HepG2 (cell line): ENCODE measurements around the gene MPLKIP. TPM values are rescaled to one million over a fixed set of nuclear protein-coding genes. Genes with fewer than 3 reads are reported as not detected.
"Not testable (repeated sequence)": the region's sequence is repeated elsewhere in the genome, so short reads cannot be mapped to it uniquely, and the experiment has no call there.

Experiments
- ATAC-seq: fragments of 200-7000 bp; cut with Tn5 transposase; 3 replicates; pipeline ENCODE4 v1.9.1; 2020; ENCODE audit warnings: mild to moderate bottlenecking, moderate library complexity
- BruUV-seq: library from RNA; stranded (reverse); fragments of 400-500 nt; replicated peaks from 2 replicates; lab custom pipeline; 2021; lab: Mats Ljungman, UMichigan
- CTCF ChIA-PET: fragments of 300-600 bp; formaldehyde crosslinking; extraction: SDS; loops from one replicate; lab custom pipeline; 2021; ENCODE audit warnings: low total read pairs, inconsistent platforms, low intra/inter-chr PET ratio; lab: Yijun Ruan, JAX
- POLR2A ChIA-PET: fragments of 350-600 bp; sonication (Branson Sonifier 250); formaldehyde crosslinking; loops from one replicate; lab custom pipeline; 2020; ENCODE audit warnings: antibody characterized with exemption, inconsistent platforms; lab: Yijun Ruan, JAX
- DNase-seq: peaks from one replicate; pipeline ENCODE4 v3.0.0-alpha.2; 2015; ENCODE audit warnings: low spot score
- FAIRE-seq: peaks from 3 replicates; lab custom pipeline; 2011; peaks lifted over from hg19 to GRCh38; lab: Jason Lieb, UNC
- H2AFZ ChIP-seq: one replicate; pipeline ENCODE4 v1.6.1; 2011; ENCODE audit warnings: low read length, inconsistent platforms
- H3K27ac ChIP-seq: fragments of 300-600 bp; 3 replicates; pipeline ENCODE4 v1.8.0; 2011; ENCODE audit warnings: mixed run types, mild to moderate bottlenecking, mixed read lengths, low read length, inconsistent platforms; ENCODE audit not compliant: insufficient read depth; ENCODE audit errors: extremely low read length
- H3K27me3 ChIP-seq, 2 experiments: fragments of 200-600 bp in 1 of 2; 2 replicates in 1 of 2; 3 replicates in 1 of 2; pipeline versions ENCODE4 v1.6.0 to v1.8.0; 2011; ENCODE audit warnings: low read length in 2 of 2, mild to moderate bottlenecking in 2 of 2, moderate library complexity in 2 of 2, inconsistent platforms in 1 of 2; ENCODE audit not compliant: insufficient read depth in 2 of 2, control insufficient read depth in 1 of 2
- H3K36me3 ChIP-seq, 2 experiments: fragments of 200-600 bp in 1 of 2; replicated peaks in 1 of 2; 2 replicates in 1 of 2; 3 replicates in 1 of 2; pipeline versions ENCODE4 v1.5.1 to v1.8.0; 2011; ENCODE audit warnings: low read length in 2 of 2, inconsistent platforms in 1 of 2; ENCODE audit not compliant: insufficient read depth in 2 of 2, control insufficient read depth in 1 of 2
- H3K4me1 ChIP-seq: 2 replicates; pipeline ENCODE4 v1.5.1; 2012; ENCODE audit warnings: low read length, inconsistent platforms; ENCODE audit not compliant: insufficient read depth
- H3K4me2 ChIP-seq: 2 replicates; pipeline ENCODE4 v1.6.0; 2011; ENCODE audit warnings: low read depth, low read length, inconsistent platforms
- H3K4me3 ChIP-seq, 3 experiments: fragments of 200-600 bp in 1 of 3; sonication (generic), shearing (Covaris generic) in 1 of 3; replicated peaks in 1 of 3; 2 replicates each; pipeline ENCODE4 v1.5.1; 2011 to 2016; ENCODE audit warnings: low read length in 3 of 3, inconsistent platforms in 2 of 3, low read depth in 2 of 3, mild to moderate bottlenecking in 2 of 3, control low read depth in 1 of 3, mixed read lengths in 1 of 3; ENCODE audit not compliant: insufficient read depth in 1 of 3
- H3K79me2 ChIP-seq: one replicate; pipeline ENCODE4 v1.6.1; 2011; ENCODE audit warnings: low read length, inconsistent platforms; ENCODE audit not compliant: insufficient read depth
- H3K9ac ChIP-seq: 2 replicates; pipeline ENCODE4 v1.6.0; 2011; ENCODE audit warnings: mild to moderate bottlenecking, low read depth, low read length, inconsistent platforms; ENCODE audit not compliant: insufficient read depth
- H3K9me3 ChIP-seq: 2 replicates; pipeline ENCODE4 v1.5.1; 2012; ENCODE audit warnings: mild to moderate bottlenecking, low read length
- H4K20me1 ChIP-seq: 2 replicates; pipeline ENCODE4 v1.6.0; 2011; ENCODE audit warnings: inconsistent platforms, mild to moderate bottlenecking, low read length, moderate library complexity; ENCODE audit not compliant: insufficient read depth
- AGO2 ChIP-seq: fragments of 200-400 bp; formaldehyde crosslinking; optimal IDR thresholded peaks from 2 replicates; pipeline ENCODE3; 2017; ENCODE audit warnings: mild to moderate bottlenecking, low read depth, low read length, moderate library complexity
- FLYWCH1 ChIP-seq: sonication (generic); formaldehyde crosslinking; IDR thresholded peaks from 2 replicates; pipeline ENCODE4 v1.8.1; 2023; ENCODE audit warnings: mild to moderate bottlenecking, missing genetic modification reagents
- KDM1A ChIP-seq: IDR thresholded peaks from 2 replicates; pipeline ENCODE4 v1.6.1; 2016; ENCODE audit warnings: missing compliant biosample characterization
- NCOA5 ChIP-seq: sonication (generic); formaldehyde crosslinking; IDR thresholded peaks from 2 replicates; pipeline ENCODE4 v1.4.0; 2020; ENCODE audit warnings: missing genetic modification reagents
- TBP ChIP-seq: sonication (generic); formaldehyde crosslinking; IDR thresholded peaks from 2 replicates; pipeline ENCODE4 v1.5.0; 2020; ENCODE audit warnings: missing genetic modification reagents
- TMF1 ChIP-seq: sonication (generic); formaldehyde crosslinking; IDR thresholded peaks from 2 replicates; pipeline ENCODE4 v1.8.1; 2022; ENCODE audit warnings: low read depth, missing genetic modification reagents
- ZNF225 ChIP-seq: sonication (generic); formaldehyde crosslinking; IDR thresholded peaks from 2 replicates; pipeline ENCODE4 v1.4.0; 2020; ENCODE audit warnings: mild to moderate bottlenecking, missing genetic modification reagents
- ZNF546 ChIP-seq: sonication (generic); formaldehyde crosslinking; conservative IDR thresholded peaks from 2 replicates; pipeline ENCODE4 v1.8.1; 2023; ENCODE audit warnings: mild to moderate bottlenecking, missing genetic modification reagents
- WGBS: methylation state at CpG from one replicate; pipeline ENCODE4 v1.1.6; 2017; ENCODE audit warnings: low lambda C conversion rate; 5-methylcytosine and 5-hydroxymethylcytosine counted together
- in situ Hi-C: cut with HindIII; loops from 2 replicates; pipeline ENCODE4 v1.10.0; 2017; ENCODE audit warnings: low pct_unique_long_range_greater_than_20kb; ENCODE audit not compliant: extremely low pct_ligation_motif_present
- intact Hi-C: fragments of 100-400 bp; cut with micrococcal nuclease; formaldehyde crosslinking; loops from one replicate; pipeline ENCODE4 v1.10.0; 2022; ENCODE audit not compliant: unreplicated experiment
- polyA plus RNA-seq, 8 experiments: library from polyadenylated mRNA; depleted of rRNA in 3 of 8; stranded (reverse) in 7 of 8; unstranded in 1 of 8; fragments of >200 nt; fragmentation: Illumina TruSeq in 4 of 8; extraction: Trizol in 4 of 8; gene quantifications; 2 replicates each; pipeline versions ENCODE4 v1.2.1 to v1.2.3, GENCODE V29; 2011 to 2016; ENCODE audit warnings: low read depth in 4 of 8, missing spikeins in 1 of 8, mixed read lengths in 1 of 8; ENCODE audit not compliant: insufficient read depth in 1 of 8
- total RNA-seq, 5 experiments: library from RNA; depleted of rRNA; stranded (reverse); fragments of >200 nt; fragmentation: Illumina TruSeq; extraction: Trizol; gene quantifications; 2 replicates each; pipeline ENCODE4 v1.2.3, GENCODE V29; 2016; ENCODE audit warnings: low read depth in 1 of 5
- TF ChIP-seq, protein P1 (sequence below): IDR thresholded peaks from 2 replicates; pipeline ENCODE4 v1.6.1; 2016
- TF ChIP-seq, protein P2 (sequence below): sonication (generic); formaldehyde crosslinking; IDR thresholded peaks from 2 replicates; pipeline ENCODE4 v1.9.0; 2021; ENCODE audit warnings: missing genetic modification reagents, borderline replicate concordance
- TF ChIP-seq, protein P3 (sequence below), 2 experiments: sonication (generic) in 1 of 2; formaldehyde crosslinking in 1 of 2; IDR thresholded peaks; 2 replicates each; pipeline versions ENCODE4 v1.4.0 to v1.6.1; 2016 to 2020; ENCODE audit warnings: borderline replicate concordance in 1 of 2, low read depth in 1 of 2, mild to moderate bottlenecking in 1 of 2, missing genetic modification reagents in 1 of 2

MPLKIP gene
- total and polyA plus RNA-seq, 2 of the 13 experiments (the other 11 are each of a cell fraction or from before 2014, with no cell fraction given): 40.1 to 45.7 TPM

DNA sequence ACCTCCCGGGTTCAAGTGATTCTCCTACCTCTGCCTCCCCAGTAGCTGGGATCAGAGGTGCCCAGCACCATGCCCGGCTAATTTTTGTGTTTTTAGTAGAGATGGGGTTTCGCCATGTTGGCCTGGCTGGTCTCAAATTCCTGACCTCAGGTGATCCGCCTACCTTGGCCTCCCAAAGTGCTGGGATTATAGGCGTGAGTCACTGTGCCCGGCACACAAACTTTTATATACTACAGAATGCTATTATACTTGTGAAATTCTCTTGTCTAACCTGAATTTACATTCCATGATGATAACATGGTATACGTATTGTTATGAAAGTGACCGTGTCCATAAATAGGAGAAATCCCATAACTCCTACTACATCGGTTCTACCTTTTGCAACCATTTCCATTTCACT lies 17.2 kb downstream of the MPLKIP start:
- H3K27me3 ChIP-seq, H3K4me3 ChIP-seq, H3K4me2 ChIP-seq, ATAC-seq, intact Hi-C loops, H3K36me3 ChIP-seq, H4K20me1 ChIP-seq, POLR2A ChIA-PET, H3K4me1 ChIP-seq, FAIRE-seq, H3K79me2 ChIP-seq, H3K9me3 ChIP-seq, BruUV-seq, H2AFZ ChIP-seq, CTCF ChIA-PET, in situ Hi-C loops, DNase-seq, H3K27ac ChIP-seq, H3K9ac ChIP-seq: not testable (repeated sequence)
- WGBS: 96% methylated on average over 8 of the region's 9 CpGs

DNA sequence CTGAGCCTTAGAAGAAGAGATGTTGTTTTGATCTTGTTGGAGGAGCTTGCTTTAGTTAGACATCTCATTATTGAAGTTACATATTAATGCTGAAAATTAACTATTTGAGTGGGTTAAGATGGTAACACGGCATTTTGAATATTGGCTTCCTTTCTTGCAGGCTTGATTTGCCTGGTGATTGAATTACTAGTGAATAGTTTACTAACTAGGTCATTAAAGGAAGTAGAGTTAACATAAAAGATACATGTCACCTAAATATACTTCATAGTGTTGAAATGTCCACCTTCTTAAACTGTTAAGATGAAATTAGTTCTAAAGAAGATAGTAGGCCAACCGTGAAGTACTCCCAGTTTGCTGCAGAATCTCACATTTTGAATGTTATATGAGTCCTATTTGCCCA lies 18.5 kb downstream of the MPLKIP start:
- no peak for FAIRE-seq
- BruUV-seq: no TSS peak
- TF ChIP-seq TBP (CRISPR knock-in tag): no peak
- TF ChIP-seq TMF1: no peak
- TF ChIP-seq, protein P1, sequence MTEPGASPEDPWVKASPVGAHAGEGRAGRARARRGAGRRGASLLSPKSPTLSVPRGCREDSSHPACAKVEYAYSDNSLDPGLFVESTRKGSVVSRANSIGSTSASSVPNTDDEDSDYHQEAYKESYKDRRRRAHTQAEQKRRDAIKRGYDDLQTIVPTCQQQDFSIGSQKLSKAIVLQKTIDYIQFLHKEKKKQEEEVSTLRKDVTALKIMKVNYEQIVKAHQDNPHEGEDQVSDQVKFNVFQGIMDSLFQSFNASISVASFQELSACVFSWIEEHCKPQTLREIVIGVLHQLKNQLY (CRISPR knock-in tag): no peak
- no peak for TF ChIP-seq ZNF225 (CRISPR knock-in tag)
- no peak for TF ChIP-seq ZNF546 (CRISPR knock-in tag)
- no peak for TF ChIP-seq AGO2
- no peak for TF ChIP-seq NCOA5
- TF ChIP-seq KDM1A (CRISPR knock-in tag): no peak
- no peak for TF ChIP-seq FLYWCH1 (CRISPR knock-in tag)
- TF ChIP-seq, protein P2, sequence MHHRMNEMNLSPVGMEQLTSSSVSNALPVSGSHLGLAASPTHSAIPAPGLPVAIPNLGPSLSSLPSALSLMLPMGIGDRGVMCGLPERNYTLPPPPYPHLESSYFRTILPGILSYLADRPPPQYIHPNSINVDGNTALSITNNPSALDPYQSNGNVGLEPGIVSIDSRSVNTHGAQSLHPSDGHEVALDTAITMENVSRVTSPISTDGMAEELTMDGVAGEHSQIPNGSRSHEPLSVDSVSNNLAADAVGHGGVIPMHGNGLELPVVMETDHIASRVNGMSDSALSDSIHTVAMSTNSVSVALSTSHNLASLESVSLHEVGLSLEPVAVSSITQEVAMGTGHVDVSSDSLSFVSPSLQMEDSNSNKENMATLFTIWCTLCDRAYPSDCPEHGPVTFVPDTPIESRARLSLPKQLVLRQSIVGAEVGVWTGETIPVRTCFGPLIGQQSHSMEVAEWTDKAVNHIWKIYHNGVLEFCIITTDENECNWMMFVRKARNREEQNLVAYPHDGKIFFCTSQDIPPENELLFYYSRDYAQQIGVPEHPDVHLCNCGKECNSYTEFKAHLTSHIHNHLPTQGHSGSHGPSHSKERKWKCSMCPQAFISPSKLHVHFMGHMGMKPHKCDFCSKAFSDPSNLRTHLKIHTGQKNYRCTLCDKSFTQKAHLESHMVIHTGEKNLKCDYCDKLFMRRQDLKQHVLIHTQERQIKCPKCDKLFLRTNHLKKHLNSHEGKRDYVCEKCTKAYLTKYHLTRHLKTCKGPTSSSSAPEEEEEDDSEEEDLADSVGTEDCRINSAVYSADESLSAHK: no peak
- TF ChIP-seq, protein P3, sequence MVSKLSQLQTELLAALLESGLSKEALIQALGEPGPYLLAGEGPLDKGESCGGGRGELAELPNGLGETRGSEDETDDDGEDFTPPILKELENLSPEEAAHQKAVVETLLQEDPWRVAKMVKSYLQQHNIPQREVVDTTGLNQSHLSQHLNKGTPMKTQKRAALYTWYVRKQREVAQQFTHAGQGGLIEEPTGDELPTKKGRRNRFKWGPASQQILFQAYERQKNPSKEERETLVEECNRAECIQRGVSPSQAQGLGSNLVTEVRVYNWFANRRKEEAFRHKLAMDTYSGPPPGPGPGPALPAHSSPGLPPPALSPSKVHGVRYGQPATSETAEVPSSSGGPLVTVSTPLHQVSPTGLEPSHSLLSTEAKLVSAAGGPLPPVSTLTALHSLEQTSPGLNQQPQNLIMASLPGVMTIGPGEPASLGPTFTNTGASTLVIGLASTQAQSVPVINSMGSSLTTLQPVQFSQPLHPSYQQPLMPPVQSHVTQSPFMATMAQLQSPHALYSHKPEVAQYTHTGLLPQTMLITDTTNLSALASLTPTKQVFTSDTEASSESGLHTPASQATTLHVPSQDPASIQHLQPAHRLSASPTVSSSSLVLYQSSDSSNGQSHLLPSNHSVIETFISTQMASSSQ (IDR thresholded peaks at IDR 0.05; ENCODE audit: low read depth): no peak
- TF ChIP-seq, protein P3 (CRISPR knock-in tag; IDR thresholded peaks at IDR 0.05; ENCODE audit: borderline replicate concordance): no peak

More for the DNA sequence above, 18.5 kb downstream of the MPLKIP start:
- ATAC-seq (no peak), DNase-seq (no peak)
- ChIA-PET POLR2A (no interaction called here), CTCF (no interaction called here)
- Histone ChIP-seq H3K79me2 (no peaks in the 10 kb centered on the region), H4K20me1 (no peaks in the 10 kb centered on the region), H3K36me3 (no peaks in the 10 kb centered on the region), H3K27me3 (no peaks in the 10 kb centered on the region), H3K4me3 (no peak overlapping the region), H3K9me3 (no peaks in the 10 kb centered on the region), H2AFZ (no peak overlapping the region), H3K4me2 (no peak overlapping the region), H3K4me1 (no peaks in the 10 kb centered on the region), H3K9ac (no peak overlapping the region), H3K27ac (no peak overlapping the region)
- intact Hi-C loops (no loop called here), in situ Hi-C loops (no loop called here)
- WGBS: 94% methylated on average over 2 of the region's 2 CpGs
